RKO (cell line): ENCODE results near the gene TCAIM.

ENCODE experiments used
- DNase-seq: peaks from one replicate; pipeline ENCODE4 v3.0.0-alpha.2; 2016; ENCODE audit warnings: low spot score

TCAIM gene, protein sequence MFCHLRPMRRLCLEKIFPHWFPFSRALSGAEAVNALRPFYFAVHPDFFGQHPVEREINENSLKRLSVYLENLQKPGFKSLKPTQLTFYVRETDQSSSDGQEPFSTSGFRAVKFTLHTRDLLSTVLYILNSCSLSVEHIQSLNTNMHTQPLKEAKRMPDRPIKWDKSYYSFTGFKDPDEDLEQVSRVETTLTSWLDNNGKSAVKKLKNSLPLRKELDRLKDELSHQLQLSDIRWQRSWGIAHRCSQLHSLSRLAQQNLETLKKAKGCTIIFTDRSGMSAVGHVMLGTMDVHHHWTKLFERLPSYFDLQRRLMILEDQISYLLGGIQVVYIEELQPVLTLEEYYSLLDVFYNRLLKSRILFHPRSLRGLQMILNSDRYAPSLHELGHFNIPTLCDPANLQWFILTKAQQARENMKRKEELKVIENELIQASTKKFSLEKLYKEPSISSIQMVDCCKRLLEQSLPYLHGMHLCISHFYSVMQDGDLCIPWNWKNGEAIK

GRCh38 chr3:44338010-44338827 is at the start of gene TCAIM:
Gene TCAIM (plus strand): TSS chr3:44338766. CDS start chr3:44354783, 16,017 bp downstream.
- DNase-seq: peak; percentile 96

- no peak for DNase-seq
Measured at GRCh38 chr3:44289882-44290462, 48.6 kb upstream of the TCAIM start.

DNA sequence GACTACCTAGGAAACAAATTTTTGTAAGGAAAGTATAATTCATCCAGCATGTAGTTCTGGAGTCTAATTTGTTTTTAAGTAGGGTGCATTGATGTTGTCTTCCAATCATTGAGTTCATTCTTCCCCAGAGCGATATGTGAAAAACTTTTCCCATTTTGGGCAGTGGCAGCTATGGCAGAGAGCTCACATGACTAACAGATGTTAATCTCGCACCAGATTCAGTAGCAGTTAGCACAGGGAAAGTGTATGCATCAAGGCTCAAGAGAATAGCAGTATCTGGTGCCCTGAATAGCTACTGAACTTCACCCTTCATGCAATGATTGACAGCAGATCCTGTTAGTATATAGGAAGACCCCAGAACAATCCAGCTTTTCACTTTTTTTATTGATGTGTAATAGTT is 46.3 kb upstream of the TCAIM start:
- DNase-seq: no peak

DNA sequence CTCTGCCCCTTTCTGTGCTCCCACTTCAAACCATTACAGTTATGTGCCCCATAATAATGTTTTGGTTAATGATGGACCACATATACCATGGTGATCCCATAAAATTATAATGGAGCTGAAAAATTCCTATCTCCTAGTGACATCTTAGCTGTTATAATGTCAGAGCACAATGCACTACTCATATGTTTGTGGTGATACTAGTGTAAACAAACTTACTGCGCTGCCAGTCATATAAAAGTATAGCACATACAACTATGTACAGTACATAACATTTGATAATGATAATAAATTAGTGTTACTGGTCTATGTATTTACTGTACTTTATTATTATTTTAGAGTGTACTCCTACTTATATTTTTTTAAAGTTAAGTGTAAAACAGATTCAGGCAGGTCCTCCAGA is 45.6 kb upstream of the TCAIM start:
- DNase-seq: no peak

- DNase-seq: no peak
Measured at GRCh38 chr3:44297255-44297654, 41.3 kb upstream of the TCAIM start.

DNA sequence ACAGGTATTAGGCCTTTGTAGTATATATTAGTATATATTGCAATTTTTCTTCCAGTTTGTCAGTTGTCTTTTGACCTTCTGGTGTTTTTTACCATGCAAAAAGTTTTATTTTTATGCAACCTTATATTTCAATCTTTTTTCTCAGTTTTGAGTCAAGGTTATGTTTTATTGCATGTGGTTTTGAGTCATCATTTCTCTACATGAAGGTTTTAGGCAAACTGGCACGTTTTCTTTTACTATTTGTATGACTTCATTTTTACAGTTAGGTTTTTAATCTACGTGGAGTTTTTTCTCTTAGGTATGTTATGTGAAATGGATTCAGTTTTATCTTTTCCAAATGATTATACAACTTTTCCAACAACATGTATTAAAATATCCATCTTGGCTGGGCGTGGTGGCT is 36.8 kb upstream of the TCAIM start:
- no peak for DNase-seq

- no peak for DNase-seq
Measured at GRCh38 chr3:44309500-44309899, 29.1 kb upstream of the TCAIM start.

DNA sequence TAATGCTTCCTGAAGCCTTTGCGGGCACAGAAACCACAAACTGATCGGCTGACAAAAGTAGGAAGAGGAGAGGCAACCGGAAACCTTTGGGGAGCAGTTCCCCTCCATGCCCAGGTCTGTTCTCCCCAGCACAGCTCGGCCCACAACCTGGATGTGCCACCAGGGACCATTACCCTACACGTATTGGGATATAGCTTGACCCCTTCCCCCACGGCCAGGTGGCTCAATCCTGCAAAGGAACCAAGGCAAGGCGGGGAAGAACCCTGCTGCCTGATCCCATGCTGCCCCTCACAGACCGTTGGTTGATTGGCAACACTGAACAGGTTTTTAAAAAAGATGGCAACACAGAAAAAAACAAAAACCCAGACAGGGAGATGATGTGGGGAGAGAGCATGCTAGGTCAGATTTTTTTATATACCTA is 19.7 kb upstream of the TCAIM start:
- no peak for DNase-seq

DNA sequence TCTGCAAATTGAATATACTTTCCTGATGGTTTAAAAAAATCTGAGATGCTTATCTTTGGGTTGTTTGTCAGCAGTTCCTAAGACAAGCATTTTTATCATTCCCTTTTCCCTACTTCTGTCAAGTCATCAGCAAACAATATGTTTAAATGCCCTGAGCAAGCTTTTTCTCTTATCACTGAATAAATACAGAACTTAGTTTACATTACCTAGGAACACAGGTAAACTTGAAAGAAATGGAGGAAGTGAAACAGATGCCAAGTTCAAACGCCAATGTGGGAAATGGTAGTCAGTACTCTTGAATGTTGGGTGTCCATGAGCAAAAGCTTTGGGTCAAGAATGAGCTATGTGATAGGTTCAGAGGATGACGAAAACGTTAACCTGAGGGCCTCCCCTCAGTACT is 17.2 kb upstream of the TCAIM start:
- DNase-seq: no peak

- peak; percentile 71 for DNase-seq
Measured at GRCh38 chr3:44323341-44323955, 15.1 kb upstream of the TCAIM start.

- DNase-seq: no peak
Measured at GRCh38 chr3:44324584-44324983, 14.0 kb upstream of the TCAIM start.

GRCh38 chr3:44326019-44326418 is 12.5 kb upstream of the TCAIM start:
- peak; percentile 25 for DNase-seq

DNA sequence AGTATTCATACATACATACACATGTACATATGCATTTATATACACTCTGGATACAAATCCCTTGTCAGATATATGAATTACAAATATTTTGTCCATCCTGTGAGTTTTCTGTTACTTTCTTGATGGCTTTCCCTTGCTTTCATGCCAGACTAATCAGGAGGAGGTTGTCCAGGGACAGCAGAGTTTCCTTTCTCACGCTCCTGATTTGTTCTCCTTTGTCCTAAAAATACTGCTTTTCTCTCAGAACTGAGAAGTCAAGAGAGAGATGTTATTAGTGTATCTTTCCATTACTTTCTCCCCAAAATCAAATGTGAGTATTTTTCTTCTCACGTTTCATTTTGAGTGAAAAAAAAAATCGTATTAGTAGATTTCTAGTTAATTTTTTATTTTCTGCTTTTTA is 12.1 kb upstream of the TCAIM start:
- DNase-seq: no peak

- DNase-seq: no peak
Measured at GRCh38 chr3:44329946-44330345, 8.6 kb upstream of the TCAIM start.

- no peak for DNase-seq
Measured at GRCh38 chr3:44330444-44330843, 8.1 kb upstream of the TCAIM start.

DNA sequence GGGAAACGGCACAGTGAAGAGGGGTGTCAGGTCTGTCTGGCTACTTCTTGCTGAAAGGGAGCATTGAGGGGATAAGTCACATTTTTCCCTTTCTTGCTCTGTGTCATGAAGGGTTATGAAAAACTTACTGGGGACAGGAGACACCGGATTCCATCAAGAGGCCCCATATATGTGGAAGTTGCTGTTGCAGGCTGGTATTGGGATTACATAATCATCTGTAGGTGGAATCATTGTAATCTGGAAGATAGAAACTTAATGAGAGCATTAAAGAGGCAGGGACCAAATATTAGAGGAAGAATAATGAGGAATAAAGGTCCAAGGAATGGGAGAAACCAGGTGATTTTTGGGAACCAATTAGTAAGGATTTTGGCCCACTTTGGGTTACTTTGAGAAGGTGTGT is 4.2 kb upstream of the TCAIM start:
- DNase-seq: no peak

GRCh38 chr3:44337248-44337785 is 1.2 kb upstream of the TCAIM start:
- DNase-seq: no peak

DNA sequence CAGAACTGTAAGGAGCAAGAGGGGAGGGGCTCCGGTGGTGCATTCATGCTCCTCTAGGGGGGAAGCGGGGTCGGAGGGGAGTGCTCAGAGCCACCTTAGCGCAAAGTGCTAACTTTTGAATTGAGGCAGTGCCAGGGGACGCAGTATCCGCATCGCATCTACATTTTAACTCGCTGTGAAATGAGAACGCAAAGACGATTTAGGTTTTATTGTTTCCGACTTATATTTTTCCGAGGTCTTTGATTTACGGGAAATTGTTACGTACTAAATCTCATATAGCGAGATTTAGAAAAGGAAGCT is 212 bp downstream of the TCAIM start:
- DNase-seq: no peak

- DNase-seq: peak; percentile 22
Measured at GRCh38 chr3:44339181-44340057, 853 bp downstream of the TCAIM start.

DNA sequence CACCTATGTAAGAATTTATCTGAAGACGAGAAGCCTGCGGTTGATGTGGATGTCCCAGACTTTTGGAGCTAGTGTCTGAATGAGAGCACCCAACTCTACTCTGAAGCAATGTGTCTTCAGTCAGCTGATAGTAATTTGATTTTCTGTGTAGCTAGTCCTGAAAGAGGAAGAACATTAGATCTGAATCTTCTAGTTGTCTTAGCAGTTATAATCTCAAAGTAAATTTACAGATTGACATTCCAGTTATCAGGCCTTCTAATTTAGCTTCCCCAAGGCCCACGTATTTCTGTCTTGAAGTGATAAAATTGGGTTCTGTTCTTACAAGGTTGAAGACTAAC is 1.5 kb downstream of the TCAIM start:
- DNase-seq: no peak

DNA sequence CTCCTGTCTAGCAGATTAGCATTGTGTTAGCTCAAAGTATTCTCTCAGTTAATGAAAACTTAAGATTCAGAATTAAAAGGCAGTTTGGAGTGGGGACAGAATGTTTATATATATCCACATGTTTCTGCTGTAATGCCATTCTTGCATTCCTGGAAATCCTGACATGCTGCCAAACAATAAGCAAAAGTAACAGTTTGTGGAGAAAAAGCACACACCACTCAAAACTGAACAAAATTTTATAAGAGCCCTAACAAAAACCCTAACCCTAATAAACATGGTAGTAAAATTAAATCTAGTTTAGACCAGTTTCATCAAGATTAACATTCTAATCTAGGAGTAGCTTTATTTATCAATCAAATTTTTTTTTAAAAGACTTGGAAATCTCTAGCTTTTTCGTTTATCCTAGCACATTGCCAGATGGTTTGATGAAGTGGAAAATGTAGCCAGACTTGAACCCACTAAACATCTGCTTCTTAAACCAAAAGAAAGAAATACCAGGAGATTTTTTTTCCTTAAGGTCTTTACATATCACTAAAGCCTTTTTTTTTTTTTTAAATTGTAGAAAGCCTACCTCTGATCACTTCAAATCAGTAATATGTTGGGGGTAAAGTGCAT is 3.7 kb downstream of the TCAIM start:
- DNase-seq: no peak
